HepG2 (cell line): ENCODE results near the gene MACROD2. TPM values are rescaled to one million over a fixed set of nuclear protein-coding genes. Genes with fewer than 3 reads are reported as not detected.

Experiments used
- ATAC-seq: fragments of 200-7000 bp; cut with Tn5 transposase; 3 replicates; pipeline ENCODE4 v1.9.1; 2020; ENCODE audit warnings: mild to moderate bottlenecking, moderate library complexity
- BruUV-seq: library from RNA; stranded (reverse); fragments of 400-500 nt; replicated peaks from 2 replicates; lab custom pipeline; 2021; lab: Mats Ljungman, UMichigan
- CTCF ChIA-PET: fragments of 300-600 bp; formaldehyde crosslinking; extraction: SDS; loops from one replicate; lab custom pipeline; 2021; ENCODE audit warnings: low total read pairs, inconsistent platforms, low intra/inter-chr PET ratio; lab: Yijun Ruan, JAX
- POLR2A ChIA-PET: fragments of 350-600 bp; sonication (Branson Sonifier 250); formaldehyde crosslinking; loops from one replicate; lab custom pipeline; 2020; ENCODE audit warnings: antibody characterized with exemption, inconsistent platforms; lab: Yijun Ruan, JAX
- DNase-seq: peaks from one replicate; pipeline ENCODE4 v3.0.0-alpha.2; 2015; ENCODE audit warnings: low spot score
- FAIRE-seq: peaks from 3 replicates; lab custom pipeline; 2011; peaks lifted over from hg19 to GRCh38; lab: Jason Lieb, UNC
- H2AFZ ChIP-seq: one replicate; pipeline ENCODE4 v1.6.1; 2011; ENCODE audit warnings: low read length, inconsistent platforms
- H3K27ac ChIP-seq: fragments of 300-600 bp; 3 replicates; pipeline ENCODE4 v1.8.0; 2011; ENCODE audit warnings: mixed run types, mild to moderate bottlenecking, mixed read lengths, low read length, inconsistent platforms; ENCODE audit not compliant: insufficient read depth; ENCODE audit errors: extremely low read length
- H3K27me3 ChIP-seq, 2 experiments: fragments of 200-600 bp in 1 of 2; 2 replicates in 1 of 2; 3 replicates in 1 of 2; pipeline versions ENCODE4 v1.6.0 to v1.8.0; 2011; ENCODE audit warnings: low read length in 2 of 2, mild to moderate bottlenecking in 2 of 2, moderate library complexity in 2 of 2, inconsistent platforms in 1 of 2; ENCODE audit not compliant: insufficient read depth in 2 of 2, control insufficient read depth in 1 of 2
- H3K36me3 ChIP-seq, 2 experiments: fragments of 200-600 bp in 1 of 2; replicated peaks in 1 of 2; 2 replicates in 1 of 2; 3 replicates in 1 of 2; pipeline versions ENCODE4 v1.5.1 to v1.8.0; 2011; ENCODE audit warnings: low read length in 2 of 2, inconsistent platforms in 1 of 2; ENCODE audit not compliant: insufficient read depth in 2 of 2, control insufficient read depth in 1 of 2
- H3K4me1 ChIP-seq: 2 replicates; pipeline ENCODE4 v1.5.1; 2012; ENCODE audit warnings: low read length, inconsistent platforms; ENCODE audit not compliant: insufficient read depth
- H3K4me2 ChIP-seq: 2 replicates; pipeline ENCODE4 v1.6.0; 2011; ENCODE audit warnings: low read depth, low read length, inconsistent platforms
- H3K4me3 ChIP-seq, 3 experiments: fragments of 200-600 bp in 1 of 3; sonication (generic), shearing (Covaris generic) in 1 of 3; replicated peaks in 1 of 3; 2 replicates each; pipeline ENCODE4 v1.5.1; 2011 to 2016; ENCODE audit warnings: low read length in 3 of 3, inconsistent platforms in 2 of 3, low read depth in 2 of 3, mild to moderate bottlenecking in 2 of 3, control low read depth in 1 of 3, mixed read lengths in 1 of 3; ENCODE audit not compliant: insufficient read depth in 1 of 3
- H3K79me2 ChIP-seq: one replicate; pipeline ENCODE4 v1.6.1; 2011; ENCODE audit warnings: low read length, inconsistent platforms; ENCODE audit not compliant: insufficient read depth
- H3K9ac ChIP-seq: 2 replicates; pipeline ENCODE4 v1.6.0; 2011; ENCODE audit warnings: mild to moderate bottlenecking, low read depth, low read length, inconsistent platforms; ENCODE audit not compliant: insufficient read depth
- H3K9me3 ChIP-seq: 2 replicates; pipeline ENCODE4 v1.5.1; 2012; ENCODE audit warnings: mild to moderate bottlenecking, low read length
- H4K20me1 ChIP-seq: 2 replicates; pipeline ENCODE4 v1.6.0; 2011; ENCODE audit warnings: inconsistent platforms, mild to moderate bottlenecking, low read length, moderate library complexity; ENCODE audit not compliant: insufficient read depth
- BCL3 ChIP-seq: sonication (generic); formaldehyde crosslinking; IDR thresholded peaks from 2 replicates; pipeline ENCODE4 v1.5.1; 2020; ENCODE audit warnings: mild to moderate bottlenecking, missing genetic modification reagents, moderate library complexity
- KDM5B ChIP-seq: sonication (generic); formaldehyde crosslinking; IDR thresholded peaks from 2 replicates; pipeline ENCODE4 v1.4.0; 2020; ENCODE audit warnings: missing genetic modification reagents, mild to moderate bottlenecking, borderline replicate concordance
- KLF9 ChIP-seq: IDR thresholded peaks from 2 replicates; pipeline ENCODE4 v1.6.1; 2016; ENCODE audit warnings: low read depth
- REXO4 ChIP-seq: sonication (generic); formaldehyde crosslinking; IDR thresholded peaks from 2 replicates; pipeline ENCODE4 v1.8.0; 2022; ENCODE audit warnings: missing genetic modification reagents, mild to moderate bottlenecking, borderline replicate concordance
- THAP9 ChIP-seq: sonication (generic); formaldehyde crosslinking; IDR thresholded peaks from 2 replicates; pipeline ENCODE4; 2020; ENCODE audit warnings: missing genetic modification reagents, mild to moderate bottlenecking, borderline replicate concordance
- ZNF816 ChIP-seq: sonication (generic); formaldehyde crosslinking; IDR thresholded peaks from 2 replicates; pipeline ENCODE4 v1.8.0; 2022; ENCODE audit warnings: missing genetic modification reagents, mild to moderate bottlenecking, borderline replicate concordance
- WGBS: methylation state at CpG from one replicate; pipeline ENCODE4 v1.1.6; 2017; ENCODE audit warnings: low lambda C conversion rate; 5-methylcytosine and 5-hydroxymethylcytosine counted together
- in situ Hi-C: cut with HindIII; loops from 2 replicates; pipeline ENCODE4 v1.10.0; 2017; ENCODE audit warnings: low pct_unique_long_range_greater_than_20kb; ENCODE audit not compliant: extremely low pct_ligation_motif_present
- intact Hi-C: fragments of 100-400 bp; cut with micrococcal nuclease; formaldehyde crosslinking; loops from one replicate; pipeline ENCODE4 v1.10.0; 2022; ENCODE audit not compliant: unreplicated experiment
- polyA plus RNA-seq, 8 experiments: library from polyadenylated mRNA; depleted of rRNA in 3 of 8; stranded (reverse) in 7 of 8; unstranded in 1 of 8; fragments of >200 nt; fragmentation: Illumina TruSeq in 4 of 8; extraction: Trizol in 4 of 8; gene quantifications; 2 replicates each; pipeline versions ENCODE4 v1.2.1 to v1.2.3, GENCODE V29; 2011 to 2016; ENCODE audit warnings: low read depth in 4 of 8, missing spikeins in 1 of 8, mixed read lengths in 1 of 8; ENCODE audit not compliant: insufficient read depth in 1 of 8
- total RNA-seq, 5 experiments: library from RNA; depleted of rRNA; stranded (reverse); fragments of >200 nt; fragmentation: Illumina TruSeq; extraction: Trizol; gene quantifications; 2 replicates each; pipeline ENCODE4 v1.2.3, GENCODE V29; 2016; ENCODE audit warnings: low read depth in 1 of 5
- TF ChIP-seq, protein P1 (sequence below): sonication (generic); formaldehyde crosslinking; IDR thresholded peaks from 2 replicates; pipeline ENCODE4 v1.5.0; 2020; ENCODE audit warnings: mild to moderate bottlenecking, missing genetic modification reagents, borderline replicate concordance

The MACROD2 gene
- total and polyA plus RNA-seq, 2 of the 13 experiments (the other 11 are each of a cell fraction or from before 2014, with no cell fraction given): 0.13 to 0.51 TPM

GRCh38 chr20:15835811-15836210 is 1840.5 kb downstream of the MACROD2 start:
- no TSS peak for BruUV-seq
- no peak overlapping the region for H3K4me2 ChIP-seq
- intact Hi-C loops (loop anchor here (10.0 kb wide), 1 partner anchor 639 kb away; no protein-coding TSS in a partner anchor), in situ Hi-C loops (no loop called here)
- no peak for ATAC-seq
- ChIA-PET POLR2A (no interaction called here), CTCF (no interaction called here)
- H3K4me3 ChIP-seq: no peak overlapping the region
- no peak for DNase-seq
- TF ChIP-seq KLF9: no peak
- TF ChIP-seq ZNF816 (CRISPR knock-in tag): no peak
- TF ChIP-seq REXO4: no peak
- no peak for TF ChIP-seq KDM5B
- TF ChIP-seq THAP9: no peak
- TF ChIP-seq, protein P1, sequence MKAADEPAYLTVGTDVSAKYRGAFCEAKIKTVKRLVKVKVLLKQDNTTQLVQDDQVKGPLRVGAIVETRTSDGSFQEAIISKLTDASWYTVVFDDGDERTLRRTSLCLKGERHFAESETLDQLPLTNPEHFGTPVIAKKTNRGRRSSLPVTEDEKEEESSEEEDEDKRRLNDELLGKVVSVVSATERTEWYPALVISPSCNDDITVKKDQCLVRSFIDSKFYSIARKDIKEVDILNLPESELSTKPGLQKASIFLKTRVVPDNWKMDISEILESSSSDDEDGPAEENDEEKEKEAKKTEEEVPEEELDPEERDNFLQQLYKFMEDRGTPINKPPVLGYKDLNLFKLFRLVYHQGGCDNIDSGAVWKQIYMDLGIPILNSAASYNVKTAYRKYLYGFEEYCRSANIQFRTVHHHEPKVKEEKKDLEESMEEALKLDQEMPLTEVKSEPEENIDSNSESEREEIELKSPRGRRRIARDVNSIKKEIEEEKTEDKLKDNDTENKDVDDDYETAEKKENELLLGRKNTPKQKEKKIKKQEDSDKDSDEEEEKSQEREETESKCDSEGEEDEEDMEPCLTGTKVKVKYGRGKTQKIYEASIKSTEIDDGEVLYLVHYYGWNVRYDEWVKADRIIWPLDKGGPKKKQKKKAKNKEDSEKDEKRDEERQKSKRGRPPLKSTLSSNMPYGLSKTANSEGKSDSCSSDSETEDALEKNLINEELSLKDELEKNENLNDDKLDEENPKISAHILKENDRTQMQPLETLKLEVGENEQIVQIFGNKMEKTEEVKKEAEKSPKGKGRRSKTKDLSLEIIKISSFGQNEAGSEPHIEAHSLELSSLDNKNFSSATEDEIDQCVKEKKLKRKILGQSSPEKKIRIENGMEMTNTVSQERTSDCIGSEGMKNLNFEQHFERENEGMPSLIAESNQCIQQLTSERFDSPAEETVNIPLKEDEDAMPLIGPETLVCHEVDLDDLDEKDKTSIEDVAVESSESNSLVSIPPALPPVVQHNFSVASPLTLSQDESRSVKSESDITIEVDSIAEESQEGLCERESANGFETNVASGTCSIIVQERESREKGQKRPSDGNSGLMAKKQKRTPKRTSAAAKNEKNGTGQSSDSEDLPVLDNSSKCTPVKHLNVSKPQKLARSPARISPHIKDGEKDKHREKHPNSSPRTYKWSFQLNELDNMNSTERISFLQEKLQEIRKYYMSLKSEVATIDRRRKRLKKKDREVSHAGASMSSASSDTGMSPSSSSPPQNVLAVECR (CRISPR knock-in tag): no peak
- no peak for TF ChIP-seq BCL3
- no peaks in the 10 kb centered on the region for H3K4me1 ChIP-seq
- WGBS: 0% methylated on average over 1 of the region's 1 CpG
- H3K9ac ChIP-seq: no peak overlapping the region
- no peak overlapping the region for H3K27ac ChIP-seq
- no peaks in the 10 kb centered on the region for H3K36me3 ChIP-seq
- H3K9me3 ChIP-seq: peaks cover 76% of the 10 kb centered on the region
- no peaks in the 10 kb centered on the region for H4K20me1 ChIP-seq
- no peaks in the 10 kb centered on the region for H3K79me2 ChIP-seq
- H2AFZ ChIP-seq: no peak overlapping the region
- FAIRE-seq: no peak
- no peaks in the 10 kb centered on the region for H3K27me3 ChIP-seq
